Left hindlimb (tissue), 1 donor: ENCODE measurements around the gene ERICH4.
"Not testable (repeated sequence)": the region's sequence is repeated elsewhere in the genome, so short reads cannot be mapped to it uniquely, and the experiment has no call there.

Source experiments
- DNase-seq: peaks from one replicate; pipeline ENCODE4 v3.0.0-alpha.2; 2018

ERICH4 gene

GRCh38 chr19:41435936-41436673 lies 6.9 kb upstream of the ERICH4 start:
- DNase-seq: no peak

DNA sequence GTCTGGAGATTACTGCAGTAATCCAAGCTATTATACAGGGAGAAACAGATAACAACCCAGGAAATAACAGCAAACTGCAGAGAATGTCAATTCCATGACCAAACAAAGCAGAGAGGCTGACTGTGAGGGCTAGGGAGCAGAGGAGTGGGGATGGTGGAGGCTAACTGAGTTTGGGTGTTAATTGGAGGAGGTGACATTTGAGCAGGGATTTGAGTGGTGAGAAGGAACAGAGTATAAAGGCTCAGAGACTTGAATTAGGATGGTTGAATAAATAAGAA lies 6.3 kb upstream of the ERICH4 start:
- no peak for DNase-seq

DNA sequence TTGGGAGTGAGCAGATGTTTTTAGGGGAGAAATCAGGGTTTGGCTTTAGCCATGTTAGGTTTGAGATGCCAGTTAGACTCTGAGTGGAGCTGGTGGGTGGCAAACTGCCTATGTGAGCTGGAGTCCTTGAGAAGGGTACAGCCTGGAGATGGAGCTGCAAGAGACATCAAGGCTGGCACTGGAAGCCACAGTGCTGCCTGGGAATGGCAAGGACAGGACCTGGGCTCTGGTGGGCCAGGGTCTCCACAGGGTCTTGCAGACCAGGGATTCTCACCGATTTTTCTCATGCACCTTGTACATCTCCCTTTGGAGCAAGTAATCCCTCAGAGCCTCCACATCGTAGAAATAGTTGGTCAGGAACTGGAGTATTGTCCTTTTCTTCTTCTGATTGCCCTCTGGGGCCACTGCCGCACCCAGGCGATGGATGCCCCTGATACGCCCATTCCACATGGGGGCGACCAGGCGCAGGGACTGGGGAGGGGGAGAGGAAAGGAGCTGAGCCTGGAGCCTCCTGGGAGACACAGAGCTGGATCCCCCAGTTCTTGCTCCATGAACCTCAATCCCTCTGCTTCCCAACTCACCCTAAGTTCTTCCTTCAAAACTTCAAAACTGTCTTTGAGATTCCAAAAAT lies 4.9 kb upstream of the ERICH4 start:
- DNase-seq: no peak

GRCh38 chr19:41439441-41440222 lies 3.3 kb upstream of the ERICH4 start, which contains the start of gene DMAC2:
Gene DMAC2 (minus strand): TSS chr19:41439912. CDS start chr19:41439899, 13 bp downstream.
- DNase-seq: peak; percentile 95

- DNase-seq: no peak
These were observed 1.5 kb upstream of the ERICH4 start for GRCh38 chr19:41441321-41441945.

- no peak for DNase-seq
These were observed 978 bp downstream of the ERICH4 start for GRCh38 chr19:41443813-41444455.

- DNase-seq: no peak
These were observed 2.6 kb downstream of the ERICH4 start for GRCh38 chr19:41445575-41445974.

GRCh38 chr19:41447732-41448332 lies 4.9 kb downstream of the ERICH4 start:
- no peak for DNase-seq

DNA sequence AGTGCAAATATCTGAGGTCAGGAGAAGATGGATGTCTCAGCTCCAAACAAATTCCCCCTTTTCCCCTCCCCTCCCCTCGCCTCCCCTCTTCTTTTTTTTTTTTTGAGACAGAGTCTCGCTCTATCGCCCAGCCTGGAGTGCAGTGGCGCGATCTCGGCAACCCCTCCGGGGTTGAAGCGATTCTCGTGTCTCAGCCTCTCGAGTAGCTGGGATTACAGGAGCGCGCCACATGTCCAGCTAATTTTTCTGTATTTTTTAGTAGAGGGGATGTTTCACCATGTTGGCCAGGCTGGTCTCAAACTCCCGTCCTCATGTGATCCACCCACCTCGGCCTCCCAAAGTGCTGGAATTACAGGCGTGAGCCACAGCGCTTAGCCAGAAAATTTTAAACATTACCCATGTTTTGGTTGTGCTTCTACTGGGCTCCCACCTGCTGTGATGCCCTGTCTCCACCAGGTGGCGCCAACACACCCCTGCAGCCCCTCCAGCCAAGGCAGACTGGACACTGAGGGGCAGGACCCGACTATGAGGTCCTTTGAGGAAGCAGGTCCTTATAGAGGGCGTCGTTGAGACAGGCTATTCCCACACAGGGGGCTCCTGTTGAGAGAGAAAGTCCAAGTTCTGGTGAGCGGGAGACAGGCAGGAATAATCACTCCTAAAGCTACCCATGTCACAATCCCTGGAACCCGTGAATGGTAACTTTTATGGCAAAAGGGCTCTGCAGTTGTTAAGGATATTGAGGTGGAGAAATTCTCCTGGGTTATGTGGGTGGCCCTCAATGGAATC lies 6.3 kb downstream of the ERICH4 start:
- DNase-seq: peak; percentile 83

DNA sequence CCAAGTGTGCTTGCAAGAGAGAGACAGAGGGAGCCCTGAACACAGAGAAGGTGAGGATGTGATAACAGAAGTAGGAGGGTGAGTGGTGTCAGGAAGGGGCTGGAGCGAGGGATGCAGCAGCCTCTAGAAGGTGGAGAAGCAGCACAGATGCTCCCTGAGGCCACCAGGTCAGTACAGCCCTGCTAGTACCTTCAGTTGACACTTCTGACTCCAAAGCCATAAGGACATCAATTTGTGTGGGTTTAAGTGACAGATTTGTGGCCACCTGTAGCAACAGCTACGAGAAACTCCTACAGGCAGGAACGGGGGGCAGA lies 6.9 kb downstream of the ERICH4 start:
- DNase-seq: no peak

GRCh38 chr19:41452584-41453275 lies 9.8 kb downstream of the ERICH4 start:
- DNase-seq: no peak

- no peak for DNase-seq
These were observed 13.0 kb downstream of the ERICH4 start for GRCh38 chr19:41455936-41456335.

GRCh38 chr19:41456342-41456918 lies 13.5 kb downstream of the ERICH4 start:
- no peak for DNase-seq

DNA sequence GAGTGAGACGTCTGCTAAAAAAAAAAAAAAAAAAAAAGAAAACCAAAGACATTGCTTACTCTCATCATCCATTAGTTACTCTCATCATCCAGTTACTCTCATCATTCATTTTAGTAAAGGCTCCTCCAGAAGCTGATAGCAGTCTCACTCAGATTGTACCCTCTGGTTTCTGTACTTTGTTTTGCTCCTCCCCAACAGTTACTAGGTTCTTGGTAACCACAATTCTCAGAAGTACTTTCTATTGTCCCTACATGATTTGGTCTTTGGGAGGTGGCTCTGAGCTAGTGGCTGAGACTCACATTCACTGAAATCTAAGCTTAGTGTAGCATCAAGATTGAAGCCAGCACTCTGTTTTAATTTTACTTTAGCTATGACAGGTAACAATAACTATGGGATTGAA lies 14.3 kb downstream of the ERICH4 start:
- no peak for DNase-seq

GRCh38 chr19:41462497-41462896 lies 19.5 kb downstream of the ERICH4 start:
- no peak for DNase-seq

DNA sequence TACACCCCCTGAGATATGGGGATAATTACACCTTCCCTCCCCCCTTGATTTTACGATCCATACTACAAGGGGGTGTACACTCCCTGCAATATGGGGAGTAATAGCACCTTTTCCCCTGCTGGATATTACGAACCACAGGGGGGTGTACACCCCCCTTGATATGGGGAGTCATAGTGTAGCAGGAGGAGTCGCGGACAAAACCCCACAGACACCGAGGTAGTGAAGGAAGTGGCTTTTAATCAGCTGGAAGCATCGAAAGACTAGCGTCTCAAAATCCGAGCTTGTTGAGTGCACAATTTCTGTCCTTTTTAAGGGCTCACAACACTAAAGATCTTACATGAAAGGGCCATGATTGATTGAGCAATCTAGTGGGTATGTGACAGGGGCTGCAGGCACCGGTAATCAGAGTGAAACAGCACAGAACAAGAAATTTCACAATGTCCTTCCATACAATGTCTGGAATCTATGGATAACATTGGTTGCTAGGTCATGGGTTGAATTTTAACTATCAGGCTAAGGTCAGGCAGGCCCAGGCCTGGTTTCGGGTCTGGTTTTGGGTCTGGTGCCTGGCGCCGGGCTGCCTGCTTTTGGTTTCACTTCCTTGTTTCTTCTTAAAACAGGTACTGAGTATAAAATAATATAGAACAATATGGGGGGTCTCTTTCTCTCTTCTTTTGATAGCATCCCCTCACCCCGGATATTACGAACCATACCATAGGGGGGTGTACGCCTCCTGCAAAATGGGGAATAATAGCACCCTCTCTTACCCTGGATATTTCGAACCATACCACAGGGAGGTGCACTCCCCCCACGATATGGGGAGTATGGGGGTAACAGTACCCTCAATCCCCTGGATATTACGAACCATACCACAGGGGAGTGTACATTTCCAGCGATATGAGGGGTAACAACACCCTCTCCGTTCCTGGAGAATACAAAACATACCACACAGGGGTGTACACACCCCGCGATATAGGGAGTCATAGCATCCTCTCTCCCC lies 20.6 kb downstream of the ERICH4 start:
- DNase-seq: not testable (repeated sequence)

GRCh38 chr19:41476583-41476982 lies 33.6 kb downstream of the ERICH4 start:
- no peak for DNase-seq

DNA sequence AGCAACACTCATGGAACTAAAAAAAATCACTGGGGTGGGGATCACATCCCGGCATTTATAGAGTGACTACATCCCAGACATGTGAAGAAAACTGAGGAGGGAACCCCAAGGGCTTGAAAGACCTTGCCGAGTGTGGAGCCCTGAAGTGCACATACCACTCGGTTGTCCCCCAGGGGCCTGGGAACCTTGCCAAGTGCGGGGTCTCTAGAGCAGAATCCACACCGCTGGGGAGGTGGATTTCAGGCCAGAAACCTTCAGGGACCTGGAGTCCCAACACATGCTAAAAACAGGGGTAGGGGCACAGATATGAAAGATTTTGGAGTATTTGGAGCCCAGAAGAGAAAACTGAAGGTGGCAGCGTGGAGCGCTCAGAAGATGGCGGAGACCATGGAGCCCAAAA lies 35.2 kb downstream of the ERICH4 start:
- DNase-seq: no peak
